A673 (cell line): ENCODE results near the gene SSX4B.

Experiments used
- CTCF ChIP-seq: fragments of 300-800, 200-600 bp; sonication (generic); conservative IDR thresholded peaks from 2 replicates; pipeline ENCODE4 v1.5.1; 2017; ENCODE audit warnings: low read depth, mild to moderate bottlenecking, antibody characterized with exemption, low read length, moderate library complexity, mixed read lengths
- EZH2 ChIP-seq: fragments of 200-600 bp; sonication (generic); IDR thresholded peaks from 2 replicates; pipeline ENCODE4 v1.6.1; 2017; ENCODE audit warnings: borderline replicate concordance, low read depth, mild to moderate bottlenecking, mixed read lengths, antibody characterized with exemption, low read length; ENCODE audit not compliant: poor library complexity, severe bottlenecking

- TF ChIP-seq CTCF = no peak
- TF ChIP-seq EZH2 = no peak
These were observed 39.9 kb upstream of the SSX4B start for GRCh38 chrX:48451708-48452107.
